Transverse colon (tissue), 4 donors: ENCODE measurements around the gene ARL4C.

Experiments
- EP300 ChIP-seq: sonication (generic); formaldehyde crosslinking; IDR thresholded peaks from one replicate; pipeline ENCODE4 v1.6.1; 2017; ENCODE audit warnings: antibody characterized with exemption, low read depth
- POLR2A ChIP-seq: fragments of 450-650 bp; IDR thresholded peaks from one replicate; pipeline ENCODE4 v1.6.1; 2016; ENCODE audit warnings: antibody characterized with exemption, mild to moderate bottlenecking, moderate library complexity
- POLR2AphosphoS5 ChIP-seq, 3 donors: sonication (generic); formaldehyde crosslinking; IDR thresholded peaks; one replicate each; pipeline ENCODE4 v1.6.1; 2016; ENCODE audit warnings: antibody characterized with exemption in 3 of 3
- TF ChIP-seq, protein P1 (sequence below), 5 experiments: fragments of 200-600 bp in 3 of 5; fragments of 450-650 bp in 2 of 5; sonication (generic) in 3 of 5; IDR thresholded peaks; 1 replicate in 2 of 5; 2 replicates in 3 of 5; pipeline ENCODE4 v1.5.1; 2016 to 2017; ENCODE audit warnings: antibody characterized with exemption in 5 of 5, inconsistent platforms in 3 of 5, mild to moderate bottlenecking in 2 of 5, moderate library complexity in 1 of 5

DNA sequence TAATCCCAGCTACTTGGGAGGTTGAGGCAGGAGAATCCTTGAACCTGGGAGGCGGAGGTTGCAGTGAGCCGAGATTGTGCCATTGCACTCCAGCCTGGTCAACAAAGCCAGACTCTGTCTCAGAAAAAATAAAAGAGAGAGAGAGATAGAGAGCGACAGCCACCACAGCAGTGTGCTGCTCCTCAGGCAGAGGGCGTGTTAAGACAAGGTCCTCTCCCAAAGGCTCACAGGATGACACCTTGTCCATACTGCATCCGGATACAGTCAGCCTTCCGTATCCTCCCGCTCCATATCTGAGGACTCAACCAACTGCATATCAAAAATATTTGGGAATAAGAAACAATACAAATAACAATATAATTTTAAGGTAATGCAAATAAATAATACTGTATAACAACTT is 20.1 kb downstream of the ARL4C start:
- no peak for TF ChIP-seq POLR2A
- TF ChIP-seq, protein P1, sequence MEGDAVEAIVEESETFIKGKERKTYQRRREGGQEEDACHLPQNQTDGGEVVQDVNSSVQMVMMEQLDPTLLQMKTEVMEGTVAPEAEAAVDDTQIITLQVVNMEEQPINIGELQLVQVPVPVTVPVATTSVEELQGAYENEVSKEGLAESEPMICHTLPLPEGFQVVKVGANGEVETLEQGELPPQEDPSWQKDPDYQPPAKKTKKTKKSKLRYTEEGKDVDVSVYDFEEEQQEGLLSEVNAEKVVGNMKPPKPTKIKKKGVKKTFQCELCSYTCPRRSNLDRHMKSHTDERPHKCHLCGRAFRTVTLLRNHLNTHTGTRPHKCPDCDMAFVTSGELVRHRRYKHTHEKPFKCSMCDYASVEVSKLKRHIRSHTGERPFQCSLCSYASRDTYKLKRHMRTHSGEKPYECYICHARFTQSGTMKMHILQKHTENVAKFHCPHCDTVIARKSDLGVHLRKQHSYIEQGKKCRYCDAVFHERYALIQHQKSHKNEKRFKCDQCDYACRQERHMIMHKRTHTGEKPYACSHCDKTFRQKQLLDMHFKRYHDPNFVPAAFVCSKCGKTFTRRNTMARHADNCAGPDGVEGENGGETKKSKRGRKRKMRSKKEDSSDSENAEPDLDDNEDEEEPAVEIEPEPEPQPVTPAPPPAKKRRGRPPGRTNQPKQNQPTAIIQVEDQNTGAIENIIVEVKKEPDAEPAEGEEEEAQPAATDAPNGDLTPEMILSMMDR (IDR thresholded peaks at IDR 0.05), result no peak
- no peak for TF ChIP-seq EP300
- no peak for TF ChIP-seq POLR2AphosphoS5 (IDR thresholded peaks at IDR 0.05)
